Measurements from ENCODE around the gene AACS.
"Not testable (repeated sequence)": the region's sequence is repeated elsewhere in the genome, so short reads cannot be mapped to it uniquely, and the experiment has no call there.

The AACS gene

GRCh38 chr12:125092108-125092871, 27.1 kb downstream of the AACS start:
- no peak overlapping the region for H3K4me3 ChIP-seq (ENCODE audit: low read length)
- no peak for TF ChIP-seq ZNF274 (IDR thresholded peaks at IDR 0.05; ENCODE audit: low read depth, low read length)

- TF ChIP-seq ZNF274 (IDR thresholded peaks at IDR 0.05; ENCODE audit: low read depth, low read length), result no peak
- no peak overlapping the region for H3K4me3 ChIP-seq (ENCODE audit: low read length)
Measured at GRCh38 chr12:125092872-125093680, 27.8 kb downstream of the AACS start.

DNA sequence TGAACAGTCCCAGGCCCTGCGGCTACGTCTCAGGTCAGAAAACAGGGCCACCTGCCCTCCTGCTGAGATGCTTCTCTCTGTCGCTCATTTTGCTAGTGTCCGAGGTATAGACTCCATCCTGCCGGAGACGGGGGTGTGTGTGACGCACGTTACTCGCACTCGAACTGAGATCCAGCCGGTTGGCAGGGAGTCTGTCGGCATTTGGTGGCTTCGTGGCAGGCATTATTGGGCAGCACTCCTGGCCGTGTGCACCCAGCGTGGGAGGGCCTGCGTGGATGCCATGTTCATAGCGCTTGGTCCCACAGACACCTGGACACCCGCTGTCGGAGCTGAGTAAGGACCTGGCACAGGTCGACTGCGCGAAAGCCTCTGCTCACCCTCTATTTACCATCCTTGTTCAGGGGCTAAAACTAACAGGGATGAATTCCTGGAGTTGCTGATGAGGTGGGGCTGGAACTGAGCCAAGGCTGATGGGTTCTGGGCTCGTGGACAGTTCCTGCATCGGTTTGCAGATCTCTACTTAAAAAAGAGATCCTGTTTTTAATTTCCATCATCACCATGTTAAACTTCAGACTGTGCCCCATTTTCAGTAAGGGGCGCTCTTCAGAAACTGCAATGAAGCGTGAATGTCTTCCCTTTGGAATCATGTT, 28.6 kb downstream of the AACS start:
- no peak for TF ChIP-seq ZNF274 (IDR thresholded peaks at IDR 0.05; ENCODE audit: low read depth, low read length)
- no peak overlapping the region for H3K4me3 ChIP-seq (ENCODE audit: low read length)

GRCh38 chr12:125096894-125097293, 31.7 kb downstream of the AACS start:
- no peak overlapping the region for H3K4me3 ChIP-seq (ENCODE audit: low read length)
- no peak for TF ChIP-seq ZNF274 (IDR thresholded peaks at IDR 0.05; ENCODE audit: low read depth, low read length)

- H3K4me3 ChIP-seq (ENCODE audit: low read length), result no peak overlapping the region
- no peak for TF ChIP-seq ZNF274 (IDR thresholded peaks at IDR 0.05; ENCODE audit: low read depth, low read length)
Measured at GRCh38 chr12:125097427-125097826, 32.2 kb downstream of the AACS start.

DNA sequence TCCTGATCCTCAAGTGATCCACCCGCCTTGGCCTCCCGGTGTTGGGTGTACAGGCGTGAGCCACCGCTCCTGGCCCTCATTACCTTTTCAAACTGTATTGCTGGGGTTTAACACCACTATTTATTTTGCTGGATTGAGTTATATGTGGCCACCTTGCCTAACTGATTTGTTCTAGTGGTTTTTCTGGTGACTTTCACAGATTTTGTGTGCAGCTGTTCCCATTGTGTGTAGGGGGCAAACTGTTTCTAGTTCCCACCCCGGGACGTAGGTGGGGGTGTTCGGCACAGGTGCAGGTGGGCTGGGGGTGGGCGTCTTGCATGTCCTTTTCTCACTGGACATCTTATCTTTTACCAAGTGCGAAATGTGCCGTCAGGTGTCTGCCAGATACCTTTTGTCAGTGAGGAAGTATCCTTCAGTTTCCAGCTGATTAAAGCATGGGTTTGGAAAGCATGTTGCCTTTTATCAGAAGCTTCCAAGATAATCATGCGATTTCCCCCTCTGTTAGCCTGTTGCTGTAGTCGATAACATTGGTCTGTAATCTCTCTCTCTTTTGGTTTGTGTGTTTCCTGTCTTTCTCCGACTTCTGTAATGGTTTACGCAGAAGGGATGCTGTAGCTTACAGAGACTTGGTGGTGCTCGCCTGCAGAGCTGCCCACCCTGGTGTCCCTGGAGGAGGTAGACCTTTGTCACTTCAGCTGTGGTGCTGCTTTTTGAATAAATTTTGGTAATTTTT, 33.6 kb downstream of the AACS start:
- no peak for TF ChIP-seq ZNF274 (IDR thresholded peaks at IDR 0.05; ENCODE audit: low read depth, low read length)
- H3K4me3 ChIP-seq (ENCODE audit: low read length), result no peak overlapping the region

DNA sequence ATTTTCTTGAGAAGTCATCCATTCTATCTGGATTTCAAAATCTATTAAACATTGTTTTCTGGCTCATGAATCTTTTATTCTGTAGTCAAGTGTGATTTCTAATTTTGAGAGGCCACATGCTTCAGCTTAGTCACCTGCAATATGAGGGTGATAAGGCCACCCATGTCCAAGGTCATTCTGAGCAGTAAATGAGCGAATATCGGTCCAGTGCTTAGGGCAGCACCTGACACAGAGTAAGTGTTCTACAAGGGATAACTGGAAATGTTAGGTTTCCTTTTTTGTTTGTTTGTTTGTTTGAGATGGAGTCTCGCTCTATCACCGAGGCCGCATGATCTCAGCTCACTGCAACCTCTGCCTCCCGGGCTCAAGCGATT, 34.2 kb downstream of the AACS start:
- no peak overlapping the region for H3K4me3 ChIP-seq (ENCODE audit: low read length)
- TF ChIP-seq ZNF274 (IDR thresholded peaks at IDR 0.05; ENCODE audit: low read depth, low read length), result no peak

DNA sequence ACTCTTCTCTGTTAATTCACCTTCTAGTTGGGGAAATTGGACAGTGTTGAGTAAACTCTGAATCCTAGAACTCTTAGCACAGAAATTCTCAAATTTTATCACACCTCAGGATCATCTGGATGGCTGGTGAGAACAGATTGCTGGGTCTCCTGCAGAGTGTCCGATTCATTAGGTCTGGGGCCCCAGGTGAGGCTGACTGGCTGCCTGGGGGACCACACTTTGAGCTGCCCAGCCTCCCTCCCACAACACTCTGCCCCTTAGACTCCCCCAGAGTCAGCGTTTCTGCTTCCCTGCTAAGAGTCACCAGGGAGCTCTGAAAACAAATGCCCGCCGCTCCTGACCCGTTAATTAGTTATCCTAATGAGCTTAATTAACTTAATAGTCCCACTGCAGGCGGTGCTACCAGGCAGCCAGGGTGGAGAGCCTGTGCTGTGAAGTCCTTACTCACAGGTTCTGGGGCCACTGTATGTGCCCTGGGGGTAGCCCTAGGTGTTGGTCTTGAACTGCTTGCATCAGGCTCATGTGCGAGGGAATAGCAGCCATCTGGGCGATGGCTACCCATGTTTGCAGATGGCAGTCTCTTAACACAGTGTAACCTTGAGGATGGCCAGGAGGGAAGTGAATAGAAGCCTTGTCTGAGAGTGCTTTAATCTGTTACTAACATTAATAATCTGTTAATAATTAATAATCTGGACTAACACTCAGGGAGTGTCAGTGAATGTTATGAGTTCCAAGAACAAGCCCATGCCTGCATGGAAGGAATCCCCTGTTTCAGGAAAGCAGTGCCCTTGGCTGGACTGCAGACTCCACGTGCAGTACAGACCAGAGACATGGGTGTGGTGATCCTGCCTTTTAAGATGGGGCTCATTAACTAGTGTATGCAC, 35.6 kb downstream of the AACS start:
- TF ChIP-seq ZNF274 (IDR thresholded peaks at IDR 0.05; ENCODE audit: low read depth, low read length), result no peak
- no peak overlapping the region for H3K4me3 ChIP-seq (ENCODE audit: low read length)

- TF ChIP-seq ZNF274 (IDR thresholded peaks at IDR 0.05; ENCODE audit: low read depth, low read length), result no peak
- H3K4me3 ChIP-seq (ENCODE audit: low read length), result no peak overlapping the region
Measured at GRCh38 chr12:125104982-125105381, 39.7 kb downstream of the AACS start.

GRCh38 chr12:125105600-125105999, 40.4 kb downstream of the AACS start:
- no peak overlapping the region for H3K4me3 ChIP-seq (ENCODE audit: low read length)
- TF ChIP-seq ZNF274 (IDR thresholded peaks at IDR 0.05; ENCODE audit: low read depth, low read length), result no peak

DNA sequence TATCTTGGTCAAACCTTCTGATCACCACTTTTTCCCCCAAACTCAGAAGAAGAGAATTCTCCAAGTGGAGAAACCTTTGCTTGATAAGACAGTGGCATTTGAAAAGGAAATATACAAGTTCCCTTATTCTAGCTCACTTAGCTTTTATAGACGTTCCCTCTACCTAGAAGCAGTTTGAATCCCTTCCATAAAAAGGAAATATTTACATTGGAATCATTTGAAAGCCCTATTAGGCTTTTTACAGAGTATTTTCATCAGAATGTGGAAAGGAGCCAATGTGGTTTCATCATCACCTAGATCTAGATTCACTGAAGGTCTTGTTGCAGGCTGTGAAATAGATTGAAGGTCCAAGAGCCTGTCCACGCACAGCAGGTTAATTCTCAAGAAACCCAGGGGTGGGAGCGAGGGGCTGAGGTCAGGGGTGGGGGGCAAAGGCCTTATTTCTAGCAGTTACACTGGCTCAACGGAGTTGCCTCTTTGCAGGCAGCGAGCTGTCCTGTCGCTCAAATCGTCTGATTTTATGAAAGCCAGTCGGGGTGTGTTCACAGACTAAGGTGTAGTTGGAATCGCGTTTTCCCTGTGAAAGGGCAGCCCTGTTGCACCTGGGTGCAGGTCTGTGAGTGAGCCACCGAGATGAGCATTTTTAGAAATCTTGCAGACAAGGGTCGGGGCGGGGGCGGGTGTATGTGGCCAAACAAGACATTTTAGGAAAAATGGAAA, 45.6 kb downstream of the AACS start:
- H3K4me3 ChIP-seq (ENCODE audit: low read length), result no peak overlapping the region
- TF ChIP-seq ZNF274 (IDR thresholded peaks at IDR 0.05; ENCODE audit: low read depth, low read length), result no peak

DNA sequence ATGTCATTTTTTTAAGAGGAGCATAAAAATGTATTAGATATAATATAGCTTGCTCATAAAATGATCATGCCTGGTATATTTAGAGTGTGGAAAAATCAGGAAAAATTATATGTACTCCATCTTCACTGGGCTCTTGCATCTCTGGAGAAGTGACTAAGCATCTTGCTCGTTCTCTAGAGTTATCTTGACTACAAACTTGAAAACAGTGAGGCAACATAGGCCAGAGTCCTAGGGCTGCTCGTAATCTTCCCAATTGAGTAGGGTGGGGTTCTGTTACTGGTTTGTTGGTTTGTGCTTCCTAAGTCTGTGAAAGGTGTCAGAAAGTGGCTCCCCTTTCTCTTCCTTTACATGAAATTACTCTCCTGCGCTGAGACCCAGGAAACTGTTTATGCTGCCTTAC, 46.2 kb downstream of the AACS start:
- TF ChIP-seq ZNF274 (IDR thresholded peaks at IDR 0.05; ENCODE audit: low read depth, low read length), result no peak
- H3K4me3 ChIP-seq (ENCODE audit: low read length), result no peak overlapping the region

GRCh38 chr12:125112614-125113013, 47.4 kb downstream of the AACS start:
- H3K4me3 ChIP-seq (ENCODE audit: low read length), result not testable (repeated sequence)
